ENCODE measurements around the gene OXT.

Gene OXT

DNA sequence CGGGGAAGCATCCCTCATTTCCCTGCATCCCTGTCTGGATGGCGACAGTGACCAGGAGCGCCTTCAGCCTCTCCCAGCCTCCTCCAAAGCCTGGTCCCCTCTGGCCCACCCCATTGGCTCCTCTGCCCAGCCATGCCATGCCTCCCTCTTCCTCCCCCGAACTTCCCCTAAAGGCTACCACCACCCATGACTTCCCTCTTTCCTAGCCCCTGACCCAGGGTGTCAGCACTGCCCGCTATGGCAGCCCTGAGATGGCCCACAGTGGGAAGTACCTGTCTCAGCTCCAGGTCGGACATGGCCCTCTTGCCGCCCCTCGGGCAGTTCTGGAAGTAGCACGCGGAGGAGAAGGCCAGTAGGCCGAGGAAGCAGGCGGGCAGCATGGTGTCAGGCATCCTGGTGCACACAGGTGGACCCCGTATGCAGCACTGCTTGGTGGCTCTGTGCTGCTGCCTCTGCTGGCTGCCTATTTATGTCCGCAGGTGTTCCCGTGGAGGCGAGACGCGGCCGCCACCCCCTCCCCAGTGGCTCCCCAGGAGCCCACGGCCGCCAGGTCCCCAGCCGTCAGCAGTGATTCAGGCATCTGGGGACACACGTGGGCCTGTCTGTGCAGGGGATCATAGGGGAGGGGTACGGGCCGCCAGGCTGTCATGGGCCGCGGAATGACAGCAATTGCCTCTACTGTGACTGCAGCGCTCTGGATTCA, 13.0 kb downstream of the OXT start, which contains the start of gene AVP:
Gene AVP (minus strand): TSS at position 442 of the 703 bp plus-strand sequence. CDS start 50 bp downstream, at position 392.
- no peak for DNase-seq (ENCODE audit: low spot score)

GRCh38 chr20:3084986-3085360, 13.6 kb downstream of the OXT start:
- no peak for DNase-seq (ENCODE audit: low spot score)

- no peak for DNase-seq (ENCODE audit: low spot score)
Measured at GRCh38 chr20:3085571-3086072, 14.2 kb downstream of the OXT start.

- no peak for DNase-seq (ENCODE audit: low spot score)
Measured at GRCh38 chr20:3088031-3088430, 16.6 kb downstream of the OXT start.

- DNase-seq (ENCODE audit: low spot score) = no peak
Measured at GRCh38 chr20:3090565-3090964, 19.1 kb downstream of the OXT start.

GRCh38 chr20:3092611-3093379, 21.4 kb downstream of the OXT start:
- DNase-seq (ENCODE audit: low spot score) = no peak

GRCh38 chr20:3093861-3094361, 22.5 kb downstream of the OXT start:
- no peak for DNase-seq (ENCODE audit: low spot score)

GRCh38 chr20:3094848-3095629, 23.6 kb downstream of the OXT start:
- no peak for DNase-seq (ENCODE audit: low spot score)

DNA sequence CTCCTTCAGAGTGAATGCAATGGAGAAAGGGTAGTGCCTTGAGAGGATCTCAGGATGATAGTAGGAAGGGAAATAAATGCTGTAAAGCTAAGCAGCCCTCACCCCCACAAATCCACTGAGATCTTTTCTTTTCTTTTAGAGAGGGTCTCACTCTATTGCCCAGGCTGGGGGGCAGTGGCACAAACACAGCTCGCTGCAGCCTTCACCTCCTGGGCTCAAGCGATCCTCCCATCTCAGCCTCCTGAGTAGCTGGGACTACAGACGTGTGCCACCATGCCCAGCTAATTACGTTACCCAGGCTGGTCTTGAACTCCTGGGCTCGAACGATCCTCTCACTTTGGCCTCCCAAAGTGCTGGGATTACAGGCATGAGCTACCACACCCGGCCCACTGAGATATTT, 29.1 kb downstream of the OXT start:
- no peak for DNase-seq (ENCODE audit: low spot score)

- DNase-seq (ENCODE audit: low spot score) = no peak
Measured at GRCh38 chr20:3101251-3101650, 29.8 kb downstream of the OXT start.

- DNase-seq (ENCODE audit: low spot score) = no peak
Measured at GRCh38 chr20:3101737-3102574, 30.5 kb downstream of the OXT start.

- no peak for DNase-seq (ENCODE audit: low spot score)
Measured at GRCh38 chr20:3102575-3103368, 31.4 kb downstream of the OXT start.

GRCh38 chr20:3103369-3104032, 32.1 kb downstream of the OXT start:
- no peak for DNase-seq (ENCODE audit: low spot score)

DNA sequence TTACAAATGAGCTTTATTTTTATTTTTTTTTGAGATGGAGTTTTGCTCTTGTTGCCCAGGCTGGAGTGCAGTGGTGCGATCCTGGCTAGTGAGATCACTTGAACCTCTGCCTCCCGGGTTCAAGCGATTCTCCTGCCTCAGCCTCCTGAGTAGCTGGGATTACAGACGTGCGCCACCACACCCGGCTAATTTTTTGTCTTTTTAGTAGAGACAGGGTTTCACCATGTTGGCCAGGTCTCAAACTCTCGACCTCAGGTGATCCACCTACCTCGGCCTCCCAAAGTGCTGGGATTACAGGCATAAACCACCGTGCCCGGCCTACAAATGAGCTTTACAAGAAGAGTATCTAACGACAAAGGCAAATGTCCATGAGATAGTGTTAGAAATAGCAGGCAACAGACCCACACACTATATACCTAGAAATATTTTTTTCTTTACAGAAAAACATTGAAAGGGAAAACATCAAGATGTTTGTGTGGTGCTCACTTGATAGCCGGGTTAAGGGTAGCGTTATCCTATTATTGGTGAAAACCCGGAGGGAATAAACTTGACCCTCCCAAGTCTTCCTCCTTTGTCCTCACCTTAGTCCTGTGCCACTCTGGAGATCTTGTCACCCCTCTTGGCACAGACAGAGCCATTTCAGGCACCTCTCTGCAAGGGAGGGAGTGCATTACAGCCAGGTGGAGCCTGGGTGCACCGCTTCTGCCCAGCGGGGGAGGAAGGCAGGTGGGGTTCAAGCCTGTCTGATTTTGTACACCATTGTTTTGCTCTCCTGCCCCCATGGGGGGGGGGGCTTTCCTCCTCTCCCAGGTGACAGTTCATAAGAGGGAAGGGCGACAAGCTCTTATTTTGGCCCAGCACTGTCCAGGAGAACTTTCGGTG, 34.1 kb downstream of the OXT start:
- no peak for DNase-seq (ENCODE audit: low spot score)

- DNase-seq (ENCODE audit: low spot score) = no peak
Measured at GRCh38 chr20:3106185-3106584, 34.8 kb downstream of the OXT start.

DNA sequence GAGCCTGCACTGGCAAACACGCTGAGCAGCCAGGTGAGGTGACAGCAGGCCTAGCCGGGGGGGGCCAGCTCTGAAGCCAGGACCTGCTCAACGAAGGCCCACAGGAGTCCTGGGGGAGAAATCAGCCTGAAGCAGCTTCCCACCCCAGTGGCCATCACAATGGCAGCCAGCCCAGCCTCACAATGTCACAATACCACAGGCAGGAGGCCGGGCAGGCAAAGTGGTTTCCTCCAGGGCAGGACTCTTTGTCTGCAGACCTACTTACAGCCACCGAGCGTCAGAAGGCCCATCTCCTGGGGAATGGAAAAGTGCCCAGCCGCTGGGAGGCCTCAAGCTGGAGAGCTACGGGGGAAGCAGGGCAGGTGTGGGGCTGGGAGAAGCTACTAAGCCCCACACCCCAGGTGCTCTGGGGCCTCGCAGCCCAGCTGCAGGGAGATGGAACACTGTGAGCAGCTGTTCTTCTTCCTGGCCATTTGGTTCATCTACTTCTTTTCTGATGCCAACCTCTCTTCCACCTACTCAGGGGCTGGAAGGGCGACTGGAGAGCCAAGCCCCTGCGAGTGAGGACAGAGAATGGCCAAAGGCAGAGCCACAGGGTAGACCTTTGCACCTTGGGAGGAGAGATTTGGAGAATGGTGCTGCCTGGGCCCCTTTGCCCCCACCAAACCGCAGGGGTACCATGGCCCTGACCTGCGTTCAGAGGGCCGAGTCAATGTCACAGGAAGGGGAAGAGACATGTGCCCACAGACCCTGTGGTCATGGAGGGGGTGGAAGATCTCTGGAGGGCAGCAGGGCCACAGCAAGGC, 35.4 kb downstream of the OXT start:
- no peak for DNase-seq (ENCODE audit: low spot score)

DNA sequence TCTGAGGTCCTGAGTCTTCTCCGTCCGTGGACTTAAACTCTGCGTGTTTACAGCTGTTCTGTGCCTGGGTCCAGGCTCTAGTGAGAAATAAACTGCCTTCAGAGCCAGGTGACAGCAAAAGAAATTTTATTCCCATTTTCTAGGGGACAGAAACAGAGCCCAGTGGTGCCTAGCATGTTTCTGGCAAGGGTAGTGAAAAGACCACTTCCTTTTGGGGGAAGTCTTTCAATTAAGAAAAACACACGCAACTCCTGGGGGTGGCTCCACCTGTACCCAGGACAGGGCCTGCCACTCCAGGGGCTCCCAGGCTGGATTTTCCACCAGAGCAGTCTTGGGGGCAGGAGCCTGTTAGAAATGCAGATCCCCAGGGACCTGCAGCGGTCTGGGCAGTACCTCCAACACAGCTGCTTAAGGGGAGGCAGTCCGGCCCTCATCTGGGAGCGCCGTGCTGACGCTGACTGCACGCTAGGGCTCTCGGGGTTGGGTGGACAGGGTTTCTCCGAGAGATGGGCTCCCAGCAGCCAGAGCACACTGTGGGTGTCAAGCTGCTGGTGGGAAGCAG, 36.1 kb downstream of the OXT start:
- no peak for DNase-seq (ENCODE audit: low spot score)
